Kidney (tissue), 14 donors: ENCODE data around the gene RSU1. TPM values are rescaled to one million over a fixed set of nuclear protein-coding genes. Genes with fewer than 3 reads are reported as not detected.

Source experiments
- DNase-seq, 5 donors: peaks; one replicate each; pipeline ENCODE4 v3.0.0-alpha.2; 2013 to 2020
- FAIRE-seq: peaks from 2 replicates; lab custom pipeline; 2012; peaks lifted over from hg19 to GRCh38; lab: Jason Lieb, UNC
- H3K27ac ChIP-seq, 2 donors: one replicate each; pipeline ENCODE4 v1.7.0; 2013; ENCODE audit warnings: low read depth in 2 of 2, low read length in 2 of 2, inconsistent platforms in 1 of 2
- H3K27me3 ChIP-seq: one replicate; pipeline ENCODE4 v1.7.1; 2013; ENCODE audit warnings: low read length, inconsistent platforms; ENCODE audit not compliant: control insufficient read depth, insufficient read depth
- H3K36me3 ChIP-seq, 3 donors: one replicate each; pipeline versions ENCODE4 v1.7.0 to v1.7.1; 2013; ENCODE audit warnings: low read length in 3 of 3, control low read depth in 1 of 3, inconsistent platforms in 1 of 3; ENCODE audit not compliant: insufficient read depth in 3 of 3, control insufficient read depth in 2 of 3
- H3K4me1 ChIP-seq, 3 donors: one replicate each; pipeline versions ENCODE4 v1.7.0 to v1.7.1; 2013; ENCODE audit warnings: low read length in 3 of 3, inconsistent platforms in 1 of 3, low read depth in 1 of 3; ENCODE audit not compliant: control insufficient read depth in 2 of 3, insufficient read depth in 2 of 3
- H3K4me3 ChIP-seq, 3 donors: one replicate each; pipeline versions ENCODE4 v1.7.0 to v1.8.1; 2013; ENCODE audit warnings: low read length in 3 of 3, control low read depth in 1 of 3, inconsistent platforms in 1 of 3
- H3K9ac ChIP-seq, 3 donors: one replicate each; pipeline versions ENCODE4 v1.7.0 to v1.7.1; 2013; ENCODE audit warnings: low read length in 3 of 3, control low read depth in 1 of 3, inconsistent platforms in 1 of 3
- H3K9me3 ChIP-seq, 3 donors: one replicate each; pipeline versions ENCODE4 v1.7.0 to v1.7.1; 2013; ENCODE audit warnings: low read length in 3 of 3, control low read depth in 1 of 3, inconsistent platforms in 1 of 3; ENCODE audit not compliant: control insufficient read depth in 2 of 3, insufficient read depth in 1 of 3
- CTCF ChIP-seq: IDR thresholded peaks from 3 replicates; pipeline ENCODE4 v1.5.1; 2012; ENCODE audit warnings: mild to moderate bottlenecking, moderate library complexity, borderline replicate concordance; ENCODE audit not compliant: insufficient read depth; ENCODE audit errors: extremely low read depth
- intact Hi-C: fragments of 100-400 bp; cut with DNase I; formaldehyde crosslinking; loops from one replicate; pipeline ENCODE4 v1.11.1; 2022
- polyA plus RNA-seq: library from polyadenylated mRNA; stranded (reverse); fragments of 350-450 nt; fragmentation: Illumina TruSeq; extraction: RNeasy Lipid Tissue Mini Kit (QIAGEN cat#74804); gene quantifications from one replicate; pipeline ENCODE4 v1.2.3, GENCODE V29; 2014; ENCODE audit warnings: low read depth, low replicate concordance; ENCODE audit not compliant: insufficient read depth
- total RNA-seq: library from RNA; stranded (reverse); fragmentation: NEBNext Ultra II Directional; extraction: Animal tissue kit (Norgen Biotek cat#: 25700); gene quantifications from one replicate; pipeline ENCODE4 v1.2.1, GENCODE V29; 2021
- donor health status: control.
- donor health status: control.
- donor health status: control.
- donor health status: control.
- donor health status: control.
- donor health status: DM: yes; HTN: yes; CAD: no.
- donor health status: Normal renal cell carcinoma (clear cell type).

Gene RSU1
- total and polyA plus RNA-seq, 2 donors from 2014 or later: 44.6 to 72.4 TPM

- H3K36me3 ChIP-seq: no peaks in the 10 kb centered on the region
- no peak for DNase-seq
- intact Hi-C loops: no loop called here
- no peaks in the 10 kb centered on the region for H3K27me3 ChIP-seq
- H3K4me3 ChIP-seq: no peak overlapping the region
- no peak overlapping the region for H3K9ac ChIP-seq
- TF ChIP-seq CTCF: no peak
- H3K4me1 ChIP-seq: no peaks in the 10 kb centered on the region
- no peaks in the 10 kb centered on the region for H3K9me3 ChIP-seq
- FAIRE-seq: no peak
- H3K27ac ChIP-seq: no peak overlapping the region
Observed at GRCh38 chr10:16690417-16690816, 126.8 kb downstream of the RSU1 start.

GRCh38 chr10:16689696-16690095 lies 127.5 kb downstream of the RSU1 start:
- DNase-seq: no peak
- TF ChIP-seq CTCF: no peak
- no peak overlapping the region for H3K4me3 ChIP-seq
- intact Hi-C loops: no loop called here
- H3K27me3 ChIP-seq: no peaks in the 10 kb centered on the region
- no peak overlapping the region for H3K27ac ChIP-seq
- no peak for FAIRE-seq
- H3K4me1 ChIP-seq: no peaks in the 10 kb centered on the region
- H3K9ac ChIP-seq: no peak overlapping the region
- H3K9me3 ChIP-seq: no peaks in the 10 kb centered on the region
- H3K36me3 ChIP-seq: no peaks in the 10 kb centered on the region

GRCh38 chr10:16689227-16689626 lies 128.0 kb downstream of the RSU1 start:
- Histone ChIP-seq H3K9me3 (no peaks in the 10 kb centered on the region), H3K4me3 (no peak overlapping the region), H3K36me3 (no peaks in the 10 kb centered on the region), H3K9ac (no peak overlapping the region), H3K27ac (no peak overlapping the region), H3K4me1 (no peaks in the 10 kb centered on the region), H3K27me3 (no peaks in the 10 kb centered on the region)
- FAIRE-seq (no peak), DNase-seq (no peak)
- intact Hi-C loops: no loop called here
- no peak for TF ChIP-seq CTCF
